NCI-H2171 (cell line): Measurements from ENCODE around the gene IL20RA.

ENCODE experiments used
- DNase-seq: peaks from one replicate; lab custom pipeline; 2025; lab: John Stamatoyannopoulos, UW

The IL20RA gene

GRCh38 chr6:137045222-137045789 lies 541 bp upstream of the IL20RA start:
- DNase-seq = no peak

GRCh38 chr6:137043710-137044365 lies 927 bp downstream of the IL20RA start:
- no peak for DNase-seq

GRCh38 chr6:137040393-137040792 lies 4.4 kb downstream of the IL20RA start:
- no peak for DNase-seq

GRCh38 chr6:137039010-137039409 lies 5.8 kb downstream of the IL20RA start:
- DNase-seq = no peak

GRCh38 chr6:137036566-137037300 lies 8.0 kb downstream of the IL20RA start:
- no peak for DNase-seq

- DNase-seq = no peak
Observed at GRCh38 chr6:137033828-137034227, 10.9 kb downstream of the IL20RA start.

- DNase-seq = no peak
Observed at GRCh38 chr6:137031122-137031521, 13.6 kb downstream of the IL20RA start.

GRCh38 chr6:137028912-137029311 lies 15.9 kb downstream of the IL20RA start:
- DNase-seq = no peak

- no peak for DNase-seq
Observed at GRCh38 chr6:137025786-137026730, 18.7 kb downstream of the IL20RA start.

- DNase-seq = no peak
Observed at GRCh38 chr6:137024237-137024990, 20.4 kb downstream of the IL20RA start.

GRCh38 chr6:137020776-137021175 lies 24.0 kb downstream of the IL20RA start:
- no peak for DNase-seq

- DNase-seq = no peak
Observed at GRCh38 chr6:137019476-137020272, 25.1 kb downstream of the IL20RA start.

- DNase-seq = no peak
Observed at GRCh38 chr6:137017081-137017480, 27.7 kb downstream of the IL20RA start.

- DNase-seq = no peak
Observed at GRCh38 chr6:137016356-137016755, 28.4 kb downstream of the IL20RA start.

- no peak for DNase-seq
Observed at GRCh38 chr6:137015943-137016342, 28.8 kb downstream of the IL20RA start.

- DNase-seq = peak; percentile 1
Observed at GRCh38 chr6:137013738-137014602, 30.8 kb downstream of the IL20RA start.

- no peak for DNase-seq
Observed at GRCh38 chr6:137013031-137013430, 31.7 kb downstream of the IL20RA start.

GRCh38 chr6:137011406-137011805 lies 33.4 kb downstream of the IL20RA start:
- no peak for DNase-seq

- no peak for DNase-seq
Observed at GRCh38 chr6:137010128-137010718, 34.5 kb downstream of the IL20RA start.
